GM12875 (cell line): ENCODE results near the gene ANKRD65.
"Not testable (repeated sequence)": the region's sequence is repeated elsewhere in the genome, so short reads cannot be mapped to it uniquely, and the experiment has no call there.

Experiments used
- H3K4me3 ChIP-seq: one replicate; pipeline ENCODE4 v1.5.1; 2011; ENCODE audit warnings: low read depth, low read length, control low read depth
- TF ChIP-seq, protein P1 (sequence below): IDR thresholded peaks from 2 replicates; pipeline ENCODE4 v1.5.1; 2011; ENCODE audit warnings: low read depth, mild to moderate bottlenecking, control low read depth, inconsistent platforms, low read length, moderate library complexity, borderline replicate concordance; ENCODE audit not compliant: insufficient read depth

The ANKRD65 gene

GRCh38 chr1:1407636-1408318 lies 13.3 kb downstream of the ANKRD65 start:
- peak overlapping the region; percentile 100 for H3K4me3 ChIP-seq
- TF ChIP-seq, protein P1, sequence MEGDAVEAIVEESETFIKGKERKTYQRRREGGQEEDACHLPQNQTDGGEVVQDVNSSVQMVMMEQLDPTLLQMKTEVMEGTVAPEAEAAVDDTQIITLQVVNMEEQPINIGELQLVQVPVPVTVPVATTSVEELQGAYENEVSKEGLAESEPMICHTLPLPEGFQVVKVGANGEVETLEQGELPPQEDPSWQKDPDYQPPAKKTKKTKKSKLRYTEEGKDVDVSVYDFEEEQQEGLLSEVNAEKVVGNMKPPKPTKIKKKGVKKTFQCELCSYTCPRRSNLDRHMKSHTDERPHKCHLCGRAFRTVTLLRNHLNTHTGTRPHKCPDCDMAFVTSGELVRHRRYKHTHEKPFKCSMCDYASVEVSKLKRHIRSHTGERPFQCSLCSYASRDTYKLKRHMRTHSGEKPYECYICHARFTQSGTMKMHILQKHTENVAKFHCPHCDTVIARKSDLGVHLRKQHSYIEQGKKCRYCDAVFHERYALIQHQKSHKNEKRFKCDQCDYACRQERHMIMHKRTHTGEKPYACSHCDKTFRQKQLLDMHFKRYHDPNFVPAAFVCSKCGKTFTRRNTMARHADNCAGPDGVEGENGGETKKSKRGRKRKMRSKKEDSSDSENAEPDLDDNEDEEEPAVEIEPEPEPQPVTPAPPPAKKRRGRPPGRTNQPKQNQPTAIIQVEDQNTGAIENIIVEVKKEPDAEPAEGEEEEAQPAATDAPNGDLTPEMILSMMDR: peak; percentile 16; the same call in 1 of the 2 replicates

DNA sequence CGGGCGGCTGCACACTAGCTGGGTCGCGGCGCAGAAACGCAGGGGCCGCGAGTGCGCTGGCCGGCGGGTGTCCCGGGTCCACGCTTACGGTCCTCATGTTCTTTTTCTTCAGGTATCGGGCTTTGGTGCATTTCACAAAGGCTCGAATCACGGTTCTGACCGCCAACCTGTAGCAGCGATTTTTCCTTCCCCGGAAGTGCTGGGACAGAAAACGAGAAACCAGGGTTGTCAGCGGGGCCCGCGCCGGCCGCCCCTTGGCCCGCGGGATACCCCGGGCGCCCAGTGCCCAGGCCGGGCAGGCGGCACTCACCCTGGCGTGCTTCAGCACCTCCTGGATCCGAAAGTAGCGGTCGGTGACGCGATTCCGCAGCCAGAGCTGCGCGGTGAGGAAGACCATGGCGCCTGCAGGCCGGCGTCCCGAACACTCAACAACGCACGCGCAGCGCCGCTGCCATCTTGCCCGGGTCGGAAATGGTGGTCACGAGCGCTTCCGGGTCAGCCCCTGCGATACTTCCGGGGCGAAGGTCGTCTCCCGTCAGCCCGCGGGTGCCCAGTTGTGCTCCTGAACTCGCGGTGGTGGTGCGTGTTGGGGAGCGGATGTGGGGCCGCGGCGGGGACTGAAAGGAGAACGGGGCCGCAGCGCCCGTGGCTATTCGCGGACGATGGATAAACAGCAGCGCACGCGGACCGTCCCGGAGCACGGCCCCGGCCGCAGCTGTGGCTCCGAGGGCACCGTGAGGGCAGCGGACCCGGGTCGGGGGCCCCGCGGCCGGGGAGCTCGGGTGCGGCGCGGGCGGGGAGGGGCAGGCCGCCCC lies 14.0 kb downstream of the ANKRD65 start, which contains the start of gene MRPL20:
Gene MRPL20, minus strand, starts transcription at position 473 of the 815 bp plus-strand sequence. Its CDS starts 76 bp downstream, at position 397.
- H3K4me3 ChIP-seq: peak within 1 kb of the TSS; percentile 100
- TF ChIP-seq, protein P1: no peak

- H3K4me3 ChIP-seq: peak overlapping the region; percentile 100
- TF ChIP-seq, protein P1: no peak
These were observed 14.8 kb downstream of the ANKRD65 start for GRCh38 chr1:1406101-1406820.

- TF ChIP-seq, protein P1: no peak
- no peak overlapping the region for H3K4me3 ChIP-seq
These were observed 17.4 kb downstream of the ANKRD65 start for GRCh38 chr1:1403653-1404052.

DNA sequence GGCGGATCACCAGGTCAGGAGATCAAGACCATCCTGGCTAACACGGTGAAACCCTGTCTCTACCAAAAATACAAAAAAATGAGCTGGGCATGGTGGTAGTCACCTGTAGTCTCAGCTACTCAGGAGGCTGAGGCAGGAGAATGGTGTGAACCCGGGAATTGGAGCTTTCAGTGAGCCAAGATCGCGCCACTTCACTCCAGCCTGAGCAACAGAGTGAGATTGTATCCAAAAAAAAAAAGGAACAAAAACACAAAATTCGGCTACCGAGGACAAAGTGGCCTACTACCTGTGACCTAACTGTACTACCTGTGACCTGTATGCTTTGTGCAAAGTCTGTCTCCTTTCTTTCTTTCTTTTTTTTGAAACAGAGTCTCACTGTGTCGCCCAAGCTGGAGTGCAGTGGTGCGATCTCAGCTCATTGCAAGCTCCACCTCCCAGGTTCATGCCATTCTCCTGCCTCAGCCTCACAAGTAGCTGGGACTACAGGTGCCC lies 18.1 kb downstream of the ANKRD65 start:
- H3K4me3 ChIP-seq: not testable (repeated sequence)

- H3K4me3 ChIP-seq: no peak overlapping the region
- TF ChIP-seq, protein P1: peak; percentile 66
These were observed 18.8 kb downstream of the ANKRD65 start for GRCh38 chr1:1402072-1402900.
